GM12878 (cell line): ENCODE results near the gene KIZ.

ENCODE experiments used
- KDM1A ChIP-seq: fragments of 200-600 bp; sonication (generic); IDR thresholded peaks from 2 replicates; pipeline ENCODE4 v1.6.1; 2016; ENCODE audit warnings: borderline replicate concordance
- TCF7 ChIP-seq: IDR thresholded peaks from 2 replicates; pipeline ENCODE4 v1.6.1; 2014; ENCODE audit warnings: antibody characterized with exemption, borderline replicate concordance

GRCh38 chr20:21208999-21209398, 83.1 kb downstream of the KIZ start:
- TF ChIP-seq KDM1A (no peak), TCF7 (no peak)
